HuH-7 (cell line): ENCODE results near the gene ZNF668.
"Not testable (repeated sequence)": the region's sequence is repeated elsewhere in the genome, so short reads cannot be mapped to it uniquely, and the experiment has no call there.

Experiments
- DNase-seq: peaks from one replicate; pipeline ENCODE4 v3.0.0; 2011; ENCODE audit warnings: low spot score

The ZNF668 gene

DNA sequence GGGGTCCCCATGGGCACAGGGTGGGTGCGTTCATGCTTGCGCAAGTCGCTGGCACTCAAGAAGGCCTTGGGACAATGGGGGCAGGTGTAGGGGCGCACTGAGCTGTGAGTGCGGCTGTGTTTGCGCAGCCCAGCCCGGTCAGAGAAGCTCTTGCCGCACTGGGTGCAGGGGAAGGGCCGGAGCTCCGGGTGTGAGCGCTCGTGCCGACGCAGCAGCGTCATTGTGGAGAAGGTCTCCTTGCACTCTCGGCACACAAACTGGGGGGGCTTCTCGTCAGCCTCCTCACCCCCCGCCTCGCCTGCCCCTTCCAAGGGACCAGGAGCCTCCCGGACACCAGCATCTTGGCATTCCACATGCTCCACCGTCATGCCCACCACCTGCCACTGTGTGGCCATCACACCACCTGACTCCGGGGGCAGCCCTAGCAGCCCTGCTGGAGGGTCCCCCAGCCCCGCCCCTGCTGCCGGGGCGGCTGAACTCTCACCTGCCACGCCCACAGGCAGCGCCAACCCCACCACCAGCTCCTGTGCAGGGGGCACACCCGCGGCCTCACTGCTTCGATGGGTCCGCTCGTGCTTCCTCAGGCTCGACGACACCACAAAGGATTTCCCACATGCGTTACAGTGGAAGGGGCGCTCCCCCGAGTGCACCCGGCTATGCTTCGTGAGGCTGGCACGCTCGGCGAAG lies 12.8 kb downstream of the ZNF668 start:
- DNase-seq, result no peak

DNA sequence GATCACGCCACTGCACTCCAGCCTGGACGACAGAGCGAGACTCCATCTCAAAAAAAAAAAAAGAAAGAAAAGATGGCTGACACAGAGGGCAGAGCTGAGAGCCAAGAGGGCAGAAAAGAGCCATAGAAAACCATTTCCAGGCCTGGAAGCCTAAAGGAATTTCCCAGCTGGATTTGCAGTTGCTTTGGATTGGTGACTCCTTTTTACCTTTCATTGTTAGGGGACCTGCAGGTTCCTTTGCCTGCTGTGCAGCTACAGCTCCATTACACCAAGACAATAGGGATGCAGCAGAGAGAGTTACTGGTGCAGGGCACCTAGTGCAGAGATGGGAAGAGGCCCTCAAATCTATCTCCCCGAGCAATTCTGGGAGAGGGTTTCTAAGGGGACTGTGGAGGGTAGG lies 18.4 kb downstream of the ZNF668 start:
- DNase-seq, result no peak

DNA sequence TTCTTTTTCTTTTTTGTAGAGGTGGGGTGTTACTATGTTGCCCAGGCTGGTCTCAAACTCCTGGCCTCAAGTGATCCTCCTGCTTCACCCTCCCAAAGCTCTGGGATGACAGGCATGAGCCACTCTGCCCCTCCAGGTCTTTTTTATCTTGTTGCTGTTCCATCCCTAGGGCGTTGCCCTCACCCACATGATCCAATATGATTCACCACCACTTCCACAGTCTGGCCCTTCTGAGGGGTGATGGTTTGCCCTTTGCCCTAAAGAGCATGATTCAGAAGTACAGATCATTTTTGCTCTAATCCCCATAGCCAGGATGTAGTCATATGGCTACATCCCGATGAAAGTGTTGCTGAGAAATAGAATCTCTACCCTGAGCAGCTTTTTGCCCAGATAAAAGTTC lies 21.9 kb downstream of the ZNF668 start:
- DNase-seq, result no peak

DNA sequence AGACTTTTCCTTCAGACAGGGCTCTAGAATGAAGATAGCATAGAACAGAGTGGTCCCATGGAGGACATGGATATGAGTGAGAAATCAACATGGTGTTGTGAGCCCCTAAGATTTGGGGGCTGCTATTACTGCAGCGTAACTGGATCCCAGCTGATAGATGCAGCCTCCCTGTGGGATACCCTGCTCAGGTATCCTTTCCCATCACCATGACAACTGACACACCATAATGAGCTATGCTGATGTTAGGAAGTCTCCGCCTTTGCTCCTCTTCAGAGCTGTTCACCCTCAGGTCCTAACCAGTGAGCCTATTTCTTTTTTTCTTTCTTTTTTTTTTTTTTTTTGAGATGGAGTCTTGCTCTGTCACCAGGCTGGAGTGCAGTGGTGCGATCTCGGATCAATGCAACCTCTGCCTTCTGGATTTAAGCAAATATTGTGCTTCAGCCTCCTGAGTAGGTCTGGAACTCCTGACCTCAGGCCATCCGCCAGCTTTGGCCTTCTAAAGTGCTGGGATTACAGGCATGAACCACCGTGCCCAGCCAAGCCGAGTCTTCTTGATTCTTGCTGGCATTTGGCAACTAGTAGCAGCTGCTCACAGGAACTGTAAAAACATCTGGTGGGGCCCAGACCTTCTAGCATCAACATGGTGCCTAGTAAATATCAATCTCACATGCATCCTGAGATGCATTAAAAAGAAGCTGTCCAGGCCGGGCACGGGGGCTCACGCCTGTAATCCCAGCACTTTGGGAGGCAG lies 23.6 kb downstream of the ZNF668 start:
- DNase-seq, result no peak

DNA sequence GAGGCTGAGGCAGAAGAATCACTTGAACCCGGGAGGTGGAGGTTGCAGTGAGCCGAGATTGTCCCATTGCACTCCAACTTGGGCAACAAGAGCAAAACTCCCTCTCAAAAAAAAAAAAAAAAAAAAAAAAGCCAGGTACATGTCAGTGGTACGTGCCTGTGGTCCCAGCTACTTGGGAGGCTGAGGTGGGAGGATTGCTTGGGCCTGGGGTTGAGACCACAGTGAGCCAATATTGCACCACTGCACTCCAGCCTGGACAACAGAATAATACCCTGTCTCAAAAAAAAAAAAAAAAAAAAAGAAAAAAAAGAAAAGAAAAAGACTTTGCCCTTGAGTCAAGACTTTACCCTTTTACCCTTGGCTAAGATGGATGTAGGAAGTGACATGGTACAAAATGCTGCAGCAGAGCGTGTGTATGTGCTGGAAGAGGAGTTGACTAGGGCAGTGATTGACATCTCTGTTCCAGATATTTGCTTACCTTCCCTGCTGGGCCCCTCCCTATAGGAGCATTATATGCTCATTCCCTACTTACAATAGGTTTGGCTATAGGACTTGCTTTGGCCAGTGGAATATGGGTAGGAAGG lies 30.1 kb downstream of the ZNF668 start:
- DNase-seq, result no peak

DNA sequence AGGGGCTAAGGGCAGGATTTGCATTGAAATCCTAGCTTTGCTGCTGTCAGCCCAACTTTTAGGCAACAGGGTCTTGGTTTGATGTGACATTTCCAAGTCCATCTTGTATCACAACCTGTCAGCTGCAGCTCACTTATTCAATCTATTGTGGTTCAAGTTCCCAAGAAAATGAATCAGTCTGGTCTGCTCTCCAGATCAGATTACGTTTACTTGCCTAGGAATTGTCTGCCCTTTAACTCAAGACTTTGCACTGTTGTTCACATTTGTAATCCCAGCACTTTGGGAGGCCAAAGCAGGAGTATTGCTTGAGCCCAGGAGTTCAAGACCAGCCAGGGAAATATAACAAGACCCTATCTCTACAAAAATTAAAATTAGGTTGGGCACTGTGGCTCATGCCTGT lies 30.7 kb downstream of the ZNF668 start:
- no peak for DNase-seq

DNA sequence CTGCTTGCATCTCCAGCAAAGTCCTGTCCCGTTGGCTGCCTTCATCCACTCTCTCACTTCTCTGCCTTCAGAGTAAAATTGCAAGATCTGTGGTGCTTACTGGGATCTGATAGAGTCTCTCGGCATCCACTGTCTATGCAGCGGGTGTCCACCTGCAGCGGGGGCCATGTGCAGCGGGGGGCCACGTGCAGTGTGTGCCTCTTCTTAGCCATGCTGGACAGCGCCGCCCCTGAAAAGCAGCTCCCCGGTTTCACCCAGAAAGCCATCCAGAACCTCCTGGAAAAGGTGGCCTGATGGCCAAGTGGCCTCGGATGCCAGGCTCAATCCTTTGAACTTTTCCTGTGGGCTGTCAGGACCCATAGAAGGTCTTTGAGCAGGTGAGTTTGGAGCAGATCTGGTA lies 31.2 kb downstream of the ZNF668 start:
- DNase-seq, result no peak

DNA sequence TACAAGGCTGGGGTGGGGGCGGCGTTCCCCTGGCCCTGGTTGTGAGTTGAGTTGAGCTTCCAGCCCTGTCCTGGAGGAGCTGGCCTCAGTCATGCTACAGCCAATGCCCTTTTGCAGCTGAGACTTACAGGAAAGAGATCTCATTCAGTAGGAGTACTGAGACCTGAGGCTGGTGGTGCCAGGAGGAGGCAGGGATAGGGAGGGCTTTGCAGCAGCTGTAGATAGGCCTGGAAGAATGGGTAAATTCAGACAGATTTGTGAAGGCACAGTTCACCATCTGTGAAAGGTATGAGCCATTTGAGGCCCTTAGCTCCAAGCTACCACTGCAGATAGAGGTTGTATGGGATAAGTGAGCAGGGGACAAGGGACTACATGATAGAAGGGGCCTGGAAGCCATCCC lies 35.0 kb downstream of the ZNF668 start:
- DNase-seq, result no peak

DNA sequence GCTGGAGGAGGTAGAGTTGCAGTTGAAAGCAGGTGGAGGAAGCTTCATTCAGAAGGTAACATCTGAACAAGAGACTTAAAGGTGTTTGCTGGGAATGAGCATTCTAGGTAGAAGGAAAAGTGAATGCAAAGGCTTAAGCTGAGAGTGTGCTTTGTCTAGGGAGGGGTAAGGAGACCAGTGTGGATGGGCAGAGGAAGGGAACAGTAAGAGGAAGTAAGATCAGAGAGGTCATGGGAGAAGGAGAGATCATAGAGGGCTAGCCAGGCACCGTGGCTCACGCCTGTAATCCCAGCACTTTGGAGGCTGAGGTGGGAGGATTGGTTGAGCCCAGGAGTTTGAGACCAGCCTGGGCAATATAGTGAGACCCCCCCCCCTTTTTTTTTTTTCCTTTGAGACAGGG lies 37.3 kb downstream of the ZNF668 start:
- DNase-seq, result no peak

DNA sequence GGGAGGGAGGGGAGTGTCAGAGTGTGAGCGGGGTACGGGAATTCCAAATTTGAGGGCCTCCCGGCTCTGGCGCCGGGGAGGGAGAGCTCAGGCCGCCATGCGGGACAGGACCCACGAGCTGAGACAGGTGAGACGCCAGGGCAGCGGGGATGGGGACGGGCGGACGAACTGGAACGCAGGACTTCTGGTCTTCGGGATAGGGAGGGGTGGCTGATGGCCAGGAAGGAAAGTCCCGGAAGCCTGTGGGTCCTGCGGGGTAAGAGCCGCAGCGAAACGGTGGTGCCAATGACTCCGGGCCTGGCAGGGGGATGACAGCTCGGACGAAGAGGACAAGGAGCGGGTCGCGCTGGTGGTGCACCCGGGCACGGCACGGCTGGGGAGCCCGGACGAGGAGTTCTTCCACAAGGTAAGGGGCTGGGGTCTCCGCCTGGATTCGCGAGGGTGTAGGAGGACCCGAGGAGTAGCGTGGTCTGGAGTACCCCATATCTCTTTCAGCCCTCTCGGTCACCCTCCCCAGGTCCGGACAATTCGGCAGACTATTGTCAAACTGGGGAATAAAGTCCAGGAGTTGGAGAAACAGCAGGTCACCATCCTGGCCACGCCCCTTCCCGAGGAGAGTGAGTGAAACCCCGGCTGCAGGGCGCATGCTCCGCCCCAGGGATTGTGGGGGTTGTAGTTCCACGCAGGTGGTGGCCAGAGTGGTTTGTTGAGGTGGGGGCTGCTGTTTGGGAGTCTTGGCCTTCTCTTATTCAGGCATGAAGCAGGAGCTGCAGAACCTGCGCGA lies 40.1 kb downstream of the ZNF668 start:
- peak; percentile 96 for DNase-seq

DNA sequence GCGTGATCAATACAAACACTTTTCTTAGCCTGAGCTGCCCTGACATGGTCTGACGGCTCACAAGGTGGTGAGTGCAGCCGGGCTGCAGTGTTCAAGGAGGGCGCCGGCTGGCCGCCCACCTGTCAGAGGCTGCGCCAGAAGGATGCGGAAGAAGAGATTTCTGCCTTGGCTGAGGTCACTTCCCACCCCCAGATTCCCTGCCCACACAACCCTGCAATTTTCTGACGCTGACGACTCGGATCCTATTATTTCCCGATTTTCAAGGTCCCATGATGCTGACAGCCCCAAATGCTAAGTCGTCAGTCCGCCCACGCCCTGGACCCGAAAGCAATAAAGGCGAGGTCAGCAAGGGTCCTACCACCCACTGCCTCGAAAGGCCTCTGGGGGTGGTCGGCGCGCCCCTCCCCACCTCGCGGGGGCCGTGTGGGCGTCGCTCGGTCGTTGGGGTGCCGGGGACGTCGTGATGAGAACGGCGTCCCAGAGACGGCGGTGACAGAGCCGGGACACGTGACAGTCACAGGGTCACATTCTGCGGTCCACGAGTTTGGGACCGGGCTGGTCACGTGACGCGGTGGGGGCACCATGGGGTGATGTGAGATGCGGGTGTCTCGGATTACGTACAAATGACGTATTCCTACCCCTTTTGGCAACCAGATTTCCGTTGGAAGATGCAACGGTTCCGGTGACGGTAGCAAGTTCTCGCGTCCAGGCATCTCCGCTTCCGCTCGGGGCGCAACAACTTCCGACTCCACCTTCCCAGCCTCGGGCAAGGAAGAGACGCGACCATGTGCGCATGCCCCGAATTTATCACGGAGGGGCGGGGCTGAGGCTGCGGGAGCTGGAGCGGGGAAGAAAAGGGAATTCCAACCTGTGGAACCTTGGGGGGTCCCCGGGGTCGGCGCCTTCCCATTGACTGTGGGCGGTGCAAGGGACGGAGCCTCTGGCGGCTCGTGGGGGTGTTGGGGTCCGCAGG lies 41.0 kb downstream of the ZNF668 start, which contains the start of gene STX4:
TSS of gene STX4 (plus strand) at position 823 of the 973 bp plus-strand sequence. CDS start 248 bp downstream, outside the sequence.
- peak; percentile 89 for DNase-seq

DNA sequence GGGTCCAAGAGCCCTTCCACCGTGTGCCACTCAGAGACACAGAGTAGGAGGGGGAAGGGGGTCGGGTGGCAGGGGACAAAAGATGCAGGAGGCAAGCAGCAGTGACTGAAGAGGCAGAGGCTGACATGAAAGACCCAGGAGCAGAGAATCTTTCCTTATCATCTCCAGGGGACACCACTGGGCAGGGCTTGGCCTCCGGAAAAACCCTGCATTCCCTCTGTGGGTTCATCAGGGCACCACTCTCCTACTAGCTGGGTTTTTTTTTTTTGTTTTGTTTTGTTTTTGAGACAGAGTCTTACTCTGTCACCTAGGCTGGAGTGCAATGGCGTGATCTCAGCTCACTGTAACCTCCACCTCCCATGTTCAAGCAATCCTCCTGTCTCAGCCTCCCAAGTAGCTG lies 42.8 kb downstream of the ZNF668 start:
- DNase-seq, result no peak

DNA sequence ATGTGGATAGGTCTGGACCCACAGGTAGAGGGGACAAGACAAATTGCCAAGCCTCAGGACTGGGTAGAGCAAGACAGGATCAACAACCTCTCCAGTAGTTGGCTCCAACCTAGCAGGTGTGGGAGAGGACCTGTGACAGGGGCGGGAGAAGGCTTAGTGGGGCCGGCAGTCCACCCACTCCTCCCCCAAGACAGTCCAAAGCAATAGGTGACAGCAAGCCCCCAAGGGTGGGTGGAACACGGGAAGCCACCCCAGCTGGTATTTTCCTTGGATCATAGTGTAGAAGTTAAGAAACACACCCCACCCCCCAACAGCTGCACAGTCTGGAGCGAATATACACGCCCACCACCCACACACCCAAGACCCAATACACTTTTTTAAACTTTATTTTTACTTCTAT lies 44.8 kb downstream of the ZNF668 start:
- no peak for DNase-seq

DNA sequence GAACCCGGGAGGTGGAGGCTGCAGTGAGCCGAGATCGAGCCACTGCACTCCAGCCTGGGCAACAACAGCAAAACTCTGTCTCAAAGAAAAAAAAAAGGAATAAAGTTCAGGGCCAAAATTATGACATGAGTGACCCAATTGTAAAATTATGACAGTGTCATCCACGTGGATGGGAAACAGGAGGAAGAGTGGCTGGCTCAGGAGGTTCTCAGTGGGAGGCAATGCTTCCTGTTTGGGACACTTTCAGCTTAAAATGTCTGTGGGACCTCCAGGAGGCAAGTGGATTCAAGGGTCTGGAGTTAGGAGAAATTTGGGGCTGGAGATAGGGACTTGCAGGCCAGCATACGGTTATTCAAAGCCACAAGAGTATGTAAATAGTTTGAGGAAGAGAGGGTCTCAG lies 48.7 kb downstream of the ZNF668 start:
- DNase-seq, result no peak

DNA sequence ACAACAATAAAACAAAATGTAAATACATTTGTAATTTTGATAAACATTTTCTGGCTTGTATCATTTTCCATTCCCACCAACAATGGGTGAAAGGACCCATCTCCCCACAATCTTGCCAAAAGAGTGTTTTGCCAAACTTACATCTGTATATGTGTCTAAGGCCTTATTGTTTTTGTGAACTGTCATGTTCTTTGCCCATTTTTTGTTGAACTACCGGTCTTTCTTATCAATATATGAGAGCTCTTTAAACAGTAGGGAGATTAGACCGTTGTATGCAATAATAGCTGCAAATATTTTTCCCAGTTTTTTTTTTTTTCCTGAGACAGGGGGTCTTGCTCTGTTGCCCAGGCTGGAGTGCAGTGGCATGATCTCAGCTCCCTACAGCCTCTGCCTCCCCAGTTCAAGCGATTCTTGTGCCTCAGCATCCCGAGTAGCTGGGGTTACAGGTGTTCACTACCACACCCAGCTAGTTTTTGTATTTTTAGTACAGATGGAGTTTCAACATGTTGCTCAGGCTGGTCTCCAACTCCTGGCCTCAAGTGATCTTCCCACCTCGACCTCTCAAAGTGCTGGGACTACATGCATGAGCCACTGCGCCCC lies 50.3 kb downstream of the ZNF668 start:
- DNase-seq, result no peak

DNA sequence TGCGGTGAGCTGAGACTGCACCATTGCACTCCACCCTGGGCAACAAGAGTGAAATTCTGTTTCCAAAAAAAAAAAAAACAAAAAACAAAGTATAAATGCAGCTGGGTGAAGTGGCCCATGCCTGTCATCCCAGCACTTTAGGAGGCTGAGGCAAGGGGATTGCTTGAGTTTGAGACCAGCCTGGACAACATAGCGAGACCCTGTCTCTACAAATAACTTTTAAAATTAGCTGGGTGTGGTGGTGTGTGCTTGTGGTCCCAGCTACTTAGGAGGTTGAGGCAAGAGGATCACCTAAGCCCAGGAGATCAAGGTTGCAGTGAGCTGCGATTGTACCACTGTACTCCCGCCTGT lies 50.8 kb downstream of the ZNF668 start:
- no peak for DNase-seq

DNA sequence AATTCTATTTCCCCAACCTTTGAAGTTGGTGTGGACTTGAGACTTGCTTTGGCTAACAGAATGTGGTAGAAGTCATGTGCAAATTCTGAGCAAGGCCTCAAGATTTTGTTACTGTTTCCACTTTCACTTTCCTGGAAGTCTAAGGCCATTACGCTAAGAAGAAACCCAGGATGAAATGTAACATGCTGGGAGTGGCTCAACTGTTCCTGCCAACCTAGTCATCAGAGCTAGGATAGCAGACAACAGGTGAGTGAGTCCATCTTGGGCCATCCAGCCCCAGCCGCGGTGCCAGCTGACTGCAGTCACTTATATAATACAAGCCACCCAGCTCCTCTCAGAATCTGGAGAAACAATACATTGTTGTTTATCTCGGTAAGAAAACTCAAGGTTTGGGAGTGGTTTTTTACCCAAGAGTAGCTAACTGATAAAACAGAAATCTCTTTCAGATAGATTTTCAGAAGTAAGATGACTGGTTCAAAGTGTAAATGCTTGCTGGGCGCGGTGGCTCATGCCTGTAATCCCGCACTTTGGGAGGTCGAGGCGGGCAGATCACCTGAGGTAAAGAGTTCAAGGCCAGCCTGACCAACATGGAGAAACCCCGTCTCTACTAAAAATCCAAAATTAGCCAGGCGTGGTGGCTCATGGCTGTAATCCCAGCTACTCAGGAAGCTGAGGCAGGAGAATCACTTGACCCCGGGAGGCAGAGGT lies 51.3 kb downstream of the ZNF668 start:
- DNase-seq, result no peak

DNA sequence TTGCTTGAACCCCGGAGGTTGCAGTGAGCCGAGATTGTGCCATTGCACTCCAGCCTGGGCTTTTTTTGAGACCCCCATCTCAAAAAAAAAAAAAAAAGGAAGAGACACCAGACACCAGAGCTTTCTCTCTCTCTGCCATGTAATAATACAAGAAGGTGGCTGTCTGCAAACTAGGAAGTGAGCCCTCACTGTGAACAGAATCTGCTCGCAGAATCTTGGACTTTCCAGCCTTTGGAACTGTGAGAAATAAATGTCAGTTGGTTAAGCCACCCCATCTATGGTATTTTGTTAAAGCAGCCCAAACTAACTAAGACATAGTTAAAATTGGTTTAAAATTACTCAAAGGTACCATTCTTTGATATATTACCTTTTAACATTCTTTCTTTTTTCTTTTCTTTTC lies 53.5 kb downstream of the ZNF668 start:
- no peak for DNase-seq

DNA sequence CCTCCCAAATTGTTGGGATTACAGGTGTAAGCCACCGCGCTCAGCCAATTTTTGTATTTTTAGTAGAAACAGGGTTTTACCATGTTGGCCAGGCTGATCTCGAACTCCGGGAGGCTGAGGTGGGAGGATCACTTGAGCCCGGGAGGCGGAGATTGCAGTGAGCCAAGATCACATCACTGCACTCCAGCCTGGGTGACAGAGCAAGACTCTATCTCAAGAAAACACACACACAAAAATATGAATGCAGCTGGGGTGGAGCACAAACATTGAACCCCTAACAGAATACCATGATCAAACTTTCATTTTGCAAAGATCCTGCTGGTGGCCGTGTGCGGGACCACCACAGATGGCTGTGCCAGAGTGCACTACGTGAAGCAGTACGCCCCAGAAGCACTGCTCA lies 56.3 kb downstream of the ZNF668 start:
- not testable (repeated sequence) for DNase-seq

DNA sequence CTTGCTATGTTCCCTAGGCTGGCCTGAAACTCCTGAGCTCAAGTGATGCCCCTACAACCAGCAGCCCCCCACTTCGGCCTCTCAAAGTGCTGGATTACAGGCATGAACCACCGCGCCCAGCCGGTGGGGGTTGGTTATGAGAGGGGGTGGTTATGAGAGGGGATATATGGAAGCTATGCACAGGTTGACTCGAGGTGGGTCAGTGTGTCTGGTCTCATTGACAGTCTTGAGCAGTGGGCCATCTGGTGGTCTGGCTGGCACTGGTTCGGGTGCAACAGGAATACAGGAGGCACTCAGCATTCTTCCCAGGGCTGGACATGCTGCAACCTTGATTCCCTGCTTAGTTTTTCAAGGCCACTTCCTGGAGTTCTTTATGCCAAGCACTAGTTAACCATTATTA lies 58.0 kb downstream of the ZNF668 start:
- DNase-seq, result no peak
